Choroid plexus epithelial cell (primary cell): ENCODE results near the gene HS6ST3.

ENCODE experiments used
- DNase-seq: peaks from one replicate; pipeline ENCODE4 v3.0.0-alpha.2; 2010; ENCODE audit warnings: low read depth
- H3K4me3 ChIP-seq: 2 replicates; pipeline ENCODE4 v1.5.1; 2011; ENCODE audit warnings: low read depth, mild to moderate bottlenecking, control low read depth, low read length, moderate library complexity
- TF ChIP-seq, protein P1 (sequence below): conservative IDR thresholded peaks from 2 replicates; pipeline ENCODE4 v1.5.1; 2011; ENCODE audit warnings: low read depth, mild to moderate bottlenecking, control low read depth, inconsistent platforms, low read length, moderate library complexity

HS6ST3 gene

DNA sequence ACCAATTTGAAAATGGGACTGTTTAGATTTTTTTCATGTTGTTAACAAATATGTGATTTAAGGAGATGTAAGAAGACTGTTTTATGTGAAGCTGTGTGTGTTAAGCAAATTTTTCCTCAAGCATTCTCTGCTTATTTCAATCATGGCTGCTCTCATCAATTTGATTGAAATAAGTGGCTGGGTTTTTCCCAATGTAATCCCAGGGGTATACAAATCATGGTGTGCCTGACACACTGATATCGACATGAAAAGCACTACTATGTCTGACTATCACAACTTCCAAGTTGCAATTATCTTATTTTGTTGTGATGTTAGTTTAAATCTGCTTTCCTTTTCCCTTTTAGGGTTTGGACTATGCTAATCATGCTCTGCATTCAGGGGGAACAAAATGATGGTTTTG lies 283.7 kb downstream of the HS6ST3 start:
- TF ChIP-seq, protein P1, sequence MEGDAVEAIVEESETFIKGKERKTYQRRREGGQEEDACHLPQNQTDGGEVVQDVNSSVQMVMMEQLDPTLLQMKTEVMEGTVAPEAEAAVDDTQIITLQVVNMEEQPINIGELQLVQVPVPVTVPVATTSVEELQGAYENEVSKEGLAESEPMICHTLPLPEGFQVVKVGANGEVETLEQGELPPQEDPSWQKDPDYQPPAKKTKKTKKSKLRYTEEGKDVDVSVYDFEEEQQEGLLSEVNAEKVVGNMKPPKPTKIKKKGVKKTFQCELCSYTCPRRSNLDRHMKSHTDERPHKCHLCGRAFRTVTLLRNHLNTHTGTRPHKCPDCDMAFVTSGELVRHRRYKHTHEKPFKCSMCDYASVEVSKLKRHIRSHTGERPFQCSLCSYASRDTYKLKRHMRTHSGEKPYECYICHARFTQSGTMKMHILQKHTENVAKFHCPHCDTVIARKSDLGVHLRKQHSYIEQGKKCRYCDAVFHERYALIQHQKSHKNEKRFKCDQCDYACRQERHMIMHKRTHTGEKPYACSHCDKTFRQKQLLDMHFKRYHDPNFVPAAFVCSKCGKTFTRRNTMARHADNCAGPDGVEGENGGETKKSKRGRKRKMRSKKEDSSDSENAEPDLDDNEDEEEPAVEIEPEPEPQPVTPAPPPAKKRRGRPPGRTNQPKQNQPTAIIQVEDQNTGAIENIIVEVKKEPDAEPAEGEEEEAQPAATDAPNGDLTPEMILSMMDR, result no peak

DNA sequence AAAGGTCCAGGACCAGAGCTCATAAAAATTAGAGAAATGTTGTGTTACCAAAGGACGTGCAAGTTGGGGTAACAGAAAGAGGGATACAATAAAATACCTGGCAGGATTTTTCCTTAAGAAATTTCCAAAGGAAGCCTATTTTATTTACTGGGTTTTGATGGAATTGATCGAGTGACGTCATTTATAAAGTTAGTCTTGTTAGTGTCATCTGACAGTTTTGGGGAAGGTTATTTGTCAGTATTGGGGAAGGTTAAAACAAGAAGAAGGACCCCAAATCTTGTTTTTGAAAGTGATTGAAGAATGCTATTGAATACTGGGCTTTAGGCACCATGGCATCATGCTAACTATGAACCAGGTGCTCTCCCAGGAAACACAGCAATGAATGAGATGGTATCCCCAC lies 287.9 kb downstream of the HS6ST3 start:
- TF ChIP-seq, protein P1, result no peak
- H3K4me3 ChIP-seq, result no peak overlapping the region
- no peak for DNase-seq

More for the DNA sequence above, 283.7 kb downstream of the HS6ST3 start:
- H3K4me3 ChIP-seq, result no peak overlapping the region
- no peak for DNase-seq

DNA sequence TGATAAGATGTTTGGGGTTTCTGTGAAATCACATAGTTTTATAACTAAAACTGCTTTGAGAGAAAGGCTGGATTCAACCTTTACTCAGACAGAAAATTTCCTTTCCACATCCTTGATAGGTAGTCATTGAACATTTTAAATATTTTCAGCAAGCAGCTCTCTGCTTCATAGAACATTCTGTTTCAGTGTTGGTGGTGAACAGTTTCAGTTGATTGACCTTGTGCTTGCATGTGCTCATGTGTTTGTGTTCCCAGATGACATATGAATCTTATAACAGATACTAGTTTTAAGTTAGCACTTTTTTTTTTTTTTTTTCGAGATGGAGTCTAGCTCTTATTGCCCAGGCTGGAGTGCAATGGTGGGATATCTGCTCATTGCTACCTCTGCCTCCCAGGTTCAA lies 290.1 kb downstream of the HS6ST3 start:
- H3K4me3 ChIP-seq, result no peak overlapping the region
- TF ChIP-seq, protein P1, result no peak
- no peak for DNase-seq

DNA sequence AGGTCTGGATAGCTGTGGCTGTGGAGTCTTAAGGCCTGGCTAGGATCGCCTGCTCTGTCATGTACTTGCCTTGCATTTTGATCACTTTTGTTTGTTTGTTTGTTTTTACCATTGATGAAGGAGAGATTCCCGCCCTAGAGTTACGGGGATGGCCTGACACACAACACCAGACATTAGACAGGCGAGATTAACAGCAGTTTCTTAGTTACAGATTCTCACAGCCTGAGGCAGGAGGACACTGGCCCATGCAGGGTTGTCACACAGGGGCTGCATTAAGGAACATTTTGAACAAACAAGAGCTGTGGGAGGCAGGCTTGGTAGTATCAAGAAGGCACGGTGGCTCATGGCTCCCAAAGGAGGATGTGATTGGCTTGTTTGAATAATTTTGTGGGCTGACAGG lies 291.8 kb downstream of the HS6ST3 start:
- H3K4me3 ChIP-seq, result no peak overlapping the region
- DNase-seq, result no peak
- TF ChIP-seq, protein P1, result no peak

DNA sequence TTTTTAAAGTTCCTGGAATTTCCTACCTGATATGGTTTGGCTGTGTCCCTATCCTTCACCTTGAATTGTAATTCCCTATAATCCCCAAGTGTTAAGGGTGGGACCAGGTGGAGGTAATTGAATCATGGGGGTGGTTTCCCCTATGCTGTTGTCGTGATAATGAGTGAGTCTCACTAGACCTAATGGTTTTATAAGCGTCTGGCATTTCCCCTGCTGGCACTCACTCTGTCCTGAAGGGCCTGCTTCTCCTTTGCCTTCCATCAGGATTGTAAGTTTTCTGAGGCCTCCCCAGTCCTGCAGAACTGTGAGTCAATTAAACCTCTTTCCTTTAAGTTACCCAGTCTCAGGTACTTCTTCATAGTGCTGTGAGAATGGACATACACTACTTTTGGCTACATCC lies 298.7 kb downstream of the HS6ST3 start:
- no peak for DNase-seq
- H3K4me3 ChIP-seq, result no peak overlapping the region
- TF ChIP-seq, protein P1, result no peak

DNA sequence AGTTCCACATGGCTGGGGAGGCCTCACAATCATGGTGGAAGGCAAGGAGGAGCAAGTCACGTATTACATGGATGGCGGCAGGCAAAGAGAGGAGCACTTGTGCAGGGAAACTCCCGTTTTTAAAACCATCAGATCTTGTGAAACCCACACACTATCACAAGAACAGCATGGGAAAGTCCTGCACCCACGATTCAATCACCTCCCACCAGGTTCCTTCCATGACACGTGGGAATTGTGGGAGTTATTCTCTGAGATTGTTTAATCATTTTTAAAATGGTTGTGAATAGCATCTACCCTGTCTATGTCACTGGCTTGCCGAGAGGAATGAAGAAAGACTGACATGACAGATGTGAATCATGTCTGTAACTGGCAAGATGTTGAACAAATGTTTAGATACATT lies 301.7 kb downstream of the HS6ST3 start:
- TF ChIP-seq, protein P1, result no peak
- no peak overlapping the region for H3K4me3 ChIP-seq
- DNase-seq, result no peak

DNA sequence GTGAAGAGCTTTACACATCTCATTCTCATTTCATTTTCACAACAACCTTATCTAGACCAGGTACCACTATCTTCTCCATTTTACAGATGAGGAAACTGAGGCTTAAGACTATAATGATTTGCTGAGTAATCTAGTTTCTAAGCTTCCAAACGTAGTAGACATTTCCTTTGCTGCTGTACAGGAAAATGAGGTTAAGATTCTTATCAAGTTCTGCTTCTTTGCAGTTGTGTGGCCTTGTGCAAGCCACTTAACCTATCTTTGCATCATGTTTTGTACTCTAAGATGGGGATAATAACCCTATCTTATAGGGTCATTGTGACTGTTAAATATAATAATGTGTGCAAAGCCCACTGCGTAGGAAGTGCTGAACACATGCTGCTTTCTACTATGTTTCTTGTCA lies 307.9 kb downstream of the HS6ST3 start:
- TF ChIP-seq, protein P1, result no peak
- DNase-seq, result no peak
- no peak overlapping the region for H3K4me3 ChIP-seq
